Activated naive CD8-positive, alpha-beta T cell treated with anti-CD3 and anti-CD28 coated beads for 36 hours (primary cell): ENCODE data around the gene EDAR. TPM values are rescaled to one million over a fixed set of nuclear protein-coding genes. Genes with fewer than 3 reads are reported as not detected.

ENCODE experiments used
- DNase-seq: peaks from one replicate; pipeline ENCODE4 v3.0.0; 2021
- H3K27ac Mint-ChIP-seq: one replicate; pipeline ENCODE4 v1.8.0; 2022; ENCODE audit warnings: mild to moderate bottlenecking, moderate library complexity, mixed read lengths
- H3K27me3 Mint-ChIP-seq: one replicate; pipeline ENCODE4 v1.8.0; 2022; ENCODE audit warnings: mild to moderate bottlenecking, mixed read lengths
- H3K36me3 Mint-ChIP-seq: one replicate; pipeline ENCODE4 v1.8.0; 2021; ENCODE audit warnings: mild to moderate bottlenecking, mixed read lengths
- H3K4me1 Mint-ChIP-seq: one replicate; pipeline ENCODE4 v1.8.0; 2021; ENCODE audit warnings: mixed read lengths
- H3K4me3 Mint-ChIP-seq: one replicate; pipeline ENCODE4 v1.8.0; 2022; ENCODE audit warnings: mild to moderate bottlenecking, moderate library complexity, mixed read lengths
- H3K9me3 Mint-ChIP-seq: one replicate; pipeline ENCODE4 v1.8.0; 2022; ENCODE audit warnings: mixed read lengths
- total RNA-seq, 2 experiments: library from RNA; stranded (reverse); gene quantifications; one replicate each; pipeline ENCODE4 v1.2.3, GENCODE V29; 2021

Gene EDAR
- total RNA-seq, 2 experiments from 2014 or later, result 0.16 to 0.21 TPM

- Mint-ChIP-seq H3K27me3 (no peaks in the 10 kb centered on the region), H3K4me3 (no peak overlapping the region), H3K9me3 (no peaks in the 10 kb centered on the region), H3K27ac (no peak overlapping the region), H3K36me3 (no peaks in the 10 kb centered on the region), H3K4me1 (peaks cover 44% of the 10 kb centered on the region)
- no peak for DNase-seq
These were observed 6.8 kb downstream of the EDAR start for GRCh38 chr2:108982259-108982679.

- Mint-ChIP-seq H3K4me1 (peaks cover 40% of the 10 kb centered on the region), H3K27me3 (no peaks in the 10 kb centered on the region), H3K36me3 (no peaks in the 10 kb centered on the region), H3K27ac (no peak overlapping the region), H3K4me3 (no peak overlapping the region), H3K9me3 (no peaks in the 10 kb centered on the region)
- DNase-seq, result no peak
These were observed 7.2 kb downstream of the EDAR start for GRCh38 chr2:108981846-108982245.

GRCh38 chr2:108980076-108980475, 8.9 kb downstream of the EDAR start:
- Mint-ChIP-seq H3K27me3 (no peaks in the 10 kb centered on the region), H3K9me3 (no peaks in the 10 kb centered on the region), H3K4me3 (no peak overlapping the region), H3K36me3 (no peaks in the 10 kb centered on the region), H3K4me1 (peaks cover 34% of the 10 kb centered on the region), H3K27ac (no peak overlapping the region)
- no peak for DNase-seq

GRCh38 chr2:108979461-108979860, 9.6 kb downstream of the EDAR start:
- H3K27ac Mint-ChIP-seq, result no peak overlapping the region
- H3K4me3 Mint-ChIP-seq, result no peak overlapping the region
- no peak for DNase-seq
- H3K4me1 Mint-ChIP-seq, result peaks cover 37% of the 10 kb centered on the region
- H3K9me3 Mint-ChIP-seq, result no peaks in the 10 kb centered on the region
- H3K27me3 Mint-ChIP-seq, result no peaks in the 10 kb centered on the region
- H3K36me3 Mint-ChIP-seq, result no peaks in the 10 kb centered on the region

- Mint-ChIP-seq H3K4me1 (peaks cover 32% of the 10 kb centered on the region), H3K27ac (no peak overlapping the region), H3K4me3 (no peak overlapping the region)
These were observed 10.3 kb downstream of the EDAR start for GRCh38 chr2:108978709-108979111.

GRCh38 chr2:108975613-108976435, 13.2 kb downstream of the EDAR start:
- Mint-ChIP-seq H3K27me3 (no peaks in the 10 kb centered on the region), H3K4me1 (peaks cover 22% of the 10 kb centered on the region), H3K27ac (no peak overlapping the region), H3K9me3 (no peaks in the 10 kb centered on the region), H3K36me3 (no peaks in the 10 kb centered on the region), H3K4me3 (no peak overlapping the region)
- no peak for DNase-seq

More at GRCh38 chr2:108978709-108979111, 10.3 kb downstream of the EDAR start:
- DNase-seq, result no peak
- H3K9me3 Mint-ChIP-seq, result no peaks in the 10 kb centered on the region
- no peaks in the 10 kb centered on the region for H3K27me3 Mint-ChIP-seq
- no peaks in the 10 kb centered on the region for H3K36me3 Mint-ChIP-seq

GRCh38 chr2:108974674-108975073, 14.3 kb downstream of the EDAR start:
- Mint-ChIP-seq H3K27ac (no peak overlapping the region), H3K36me3 (no peaks in the 10 kb centered on the region), H3K4me1 (peaks cover 26% of the 10 kb centered on the region), H3K27me3 (no peaks in the 10 kb centered on the region), H3K4me3 (no peak overlapping the region), H3K9me3 (no peaks in the 10 kb centered on the region)
- no peak for DNase-seq

- Mint-ChIP-seq H3K36me3 (no peaks in the 10 kb centered on the region), H3K27me3 (no peaks in the 10 kb centered on the region), H3K9me3 (no peaks in the 10 kb centered on the region), H3K4me3 (no peak overlapping the region), H3K4me1 (peaks cover 41% of the 10 kb centered on the region), H3K27ac (no peak overlapping the region)
- no peak for DNase-seq
These were observed 16.4 kb downstream of the EDAR start for GRCh38 chr2:108972663-108973062.

GRCh38 chr2:108971661-108972566, 17.1 kb downstream of the EDAR start:
- no peak overlapping the region for H3K4me3 Mint-ChIP-seq
- no peaks in the 10 kb centered on the region for H3K9me3 Mint-ChIP-seq
- DNase-seq, result no peak
- peaks cover 49% of the 10 kb centered on the region for H3K4me1 Mint-ChIP-seq
- no peak overlapping the region for H3K27ac Mint-ChIP-seq
- no peaks in the 10 kb centered on the region for H3K27me3 Mint-ChIP-seq
- no peaks in the 10 kb centered on the region for H3K36me3 Mint-ChIP-seq

GRCh38 chr2:108970369-108970768, 18.7 kb downstream of the EDAR start:
- Mint-ChIP-seq H3K27ac (no peak overlapping the region), H3K27me3 (no peaks in the 10 kb centered on the region), H3K4me3 (no peak overlapping the region), H3K4me1 (peaks cover 56% of the 10 kb centered on the region), H3K36me3 (peaks cover 2% of the 10 kb centered on the region), H3K9me3 (no peaks in the 10 kb centered on the region)
- DNase-seq, result no peak

- Mint-ChIP-seq H3K4me1 (peaks cover 59% of the 10 kb centered on the region), H3K4me3 (no peak overlapping the region), H3K27ac (no peak overlapping the region)
These were observed 19.2 kb downstream of the EDAR start for GRCh38 chr2:108969856-108970255.

GRCh38 chr2:108968619-108969018, 20.4 kb downstream of the EDAR start:
- no peak overlapping the region for H3K27ac Mint-ChIP-seq
- H3K9me3 Mint-ChIP-seq, result no peaks in the 10 kb centered on the region
- H3K27me3 Mint-ChIP-seq, result no peaks in the 10 kb centered on the region
- H3K36me3 Mint-ChIP-seq, result peaks cover 2% of the 10 kb centered on the region
- H3K4me1 Mint-ChIP-seq, result peaks cover 64% of the 10 kb centered on the region
- H3K4me3 Mint-ChIP-seq, result no peak overlapping the region
- no peak for DNase-seq

More at GRCh38 chr2:108969856-108970255, 19.2 kb downstream of the EDAR start:
- no peaks in the 10 kb centered on the region for H3K9me3 Mint-ChIP-seq
- DNase-seq, result no peak
- H3K36me3 Mint-ChIP-seq, result peaks cover 2% of the 10 kb centered on the region
- no peaks in the 10 kb centered on the region for H3K27me3 Mint-ChIP-seq

- H3K4me1 Mint-ChIP-seq, result peaks cover 71% of the 10 kb centered on the region
- H3K27ac Mint-ChIP-seq, result peak overlapping the region; percentile 26
- H3K4me3 Mint-ChIP-seq, result no peak overlapping the region
- H3K27me3 Mint-ChIP-seq, result no peaks in the 10 kb centered on the region
- no peak for DNase-seq
- H3K9me3 Mint-ChIP-seq, result no peaks in the 10 kb centered on the region
- peaks cover 2% of the 10 kb centered on the region for H3K36me3 Mint-ChIP-seq
These were observed 21.3 kb downstream of the EDAR start for GRCh38 chr2:108967757-108968156.

- DNase-seq, result peak; percentile 50
- no peaks in the 10 kb centered on the region for H3K9me3 Mint-ChIP-seq
- H3K4me1 Mint-ChIP-seq, result peaks cover 75% of the 10 kb centered on the region
- peak overlapping the region; percentile 60 for H3K4me3 Mint-ChIP-seq
- no peaks in the 10 kb centered on the region for H3K27me3 Mint-ChIP-seq
- peak overlapping the region; percentile 52 for H3K27ac Mint-ChIP-seq
- H3K36me3 Mint-ChIP-seq, result peaks cover 2% of the 10 kb centered on the region
These were observed 23.3 kb downstream of the EDAR start for GRCh38 chr2:108965540-108966289.

- Mint-ChIP-seq H3K36me3 (peaks cover 2% of the 10 kb centered on the region), H3K27ac (no peak overlapping the region), H3K9me3 (no peaks in the 10 kb centered on the region), H3K27me3 (no peaks in the 10 kb centered on the region), H3K4me1 (peaks cover 80% of the 10 kb centered on the region), H3K4me3 (no peak overlapping the region)
- DNase-seq, result no peak
These were observed 26.0 kb downstream of the EDAR start for GRCh38 chr2:108963057-108963456.
